Activated B cell treated with CpG ODN at 0.5 μM for 24 hours (primary cell): Measurements from ENCODE around the gene HS3ST6. TPM values are rescaled to one million over a fixed set of nuclear protein-coding genes. Genes with fewer than 3 reads are reported as not detected.
"Not testable (repeated sequence)": the region's sequence is repeated elsewhere in the genome, so short reads cannot be mapped to it uniquely, and the experiment has no call there.

Experiments used
- ATAC-seq: fragments of 200-7000 bp; cut with Tn5 transposase; one replicate; pipeline ENCODE4 v1.10.0; 2021; ENCODE audit warnings: low read depth, mild to moderate bottlenecking, moderate library complexity
- CTCF ChIA-PET: fragments of 350-600 bp; sonication (Branson Sonifier 250); formaldehyde crosslinking; loops from one replicate; lab custom pipeline; 2021; ENCODE audit warnings: antibody characterized with exemption; lab: Charles Lee
- POLR2A ChIA-PET: fragments of 350-600 bp; sonication (Branson Sonifier 250); formaldehyde crosslinking; loops from one replicate; lab custom pipeline; 2021; ENCODE audit warnings: antibody characterized with exemption; lab: Charles Lee
- DNase-seq: peaks from one replicate; pipeline ENCODE4 v3.0.0; 2022
- H3K27ac Mint-ChIP-seq: one replicate; pipeline ENCODE4 v1.8.0; 2020; ENCODE audit warnings: mixed read lengths
- H3K27me3 Mint-ChIP-seq: one replicate; pipeline ENCODE4 v1.8.0; 2021; ENCODE audit warnings: mixed read lengths
- H3K36me3 Mint-ChIP-seq: one replicate; pipeline ENCODE4 v1.8.0; 2021; ENCODE audit warnings: low read depth, mixed read lengths
- H3K4me1 Mint-ChIP-seq: one replicate; pipeline ENCODE4 v1.8.0; 2021; ENCODE audit warnings: mixed read lengths
- H3K4me3 Mint-ChIP-seq: one replicate; pipeline ENCODE4 v1.8.0; 2020; ENCODE audit warnings: mild to moderate bottlenecking, mixed read lengths
- H3K9me3 Mint-ChIP-seq: one replicate; pipeline ENCODE4 v1.8.0; 2020; ENCODE audit warnings: mixed read lengths
- intact Hi-C: fragments of 100-400 bp; cut with micrococcal nuclease; formaldehyde crosslinking; loops from one replicate; pipeline ENCODE4 v1.15.1; 2024
- total RNA-seq: library from RNA; stranded (reverse); gene quantifications from 2 replicates; pipeline ENCODE4 v1.2.3, GENCODE V29; 2022
- TF ChIP-seq, protein P1 (sequence below): fragments of 200-600 bp; IDR thresholded peaks from one replicate; pipeline ENCODE4 v1.8.0; 2022; ENCODE audit warnings: antibody characterized with exemption, mild to moderate bottlenecking

The HS3ST6 gene
- total RNA-seq, 1 donor from 2014 or later: not detected

DNA sequence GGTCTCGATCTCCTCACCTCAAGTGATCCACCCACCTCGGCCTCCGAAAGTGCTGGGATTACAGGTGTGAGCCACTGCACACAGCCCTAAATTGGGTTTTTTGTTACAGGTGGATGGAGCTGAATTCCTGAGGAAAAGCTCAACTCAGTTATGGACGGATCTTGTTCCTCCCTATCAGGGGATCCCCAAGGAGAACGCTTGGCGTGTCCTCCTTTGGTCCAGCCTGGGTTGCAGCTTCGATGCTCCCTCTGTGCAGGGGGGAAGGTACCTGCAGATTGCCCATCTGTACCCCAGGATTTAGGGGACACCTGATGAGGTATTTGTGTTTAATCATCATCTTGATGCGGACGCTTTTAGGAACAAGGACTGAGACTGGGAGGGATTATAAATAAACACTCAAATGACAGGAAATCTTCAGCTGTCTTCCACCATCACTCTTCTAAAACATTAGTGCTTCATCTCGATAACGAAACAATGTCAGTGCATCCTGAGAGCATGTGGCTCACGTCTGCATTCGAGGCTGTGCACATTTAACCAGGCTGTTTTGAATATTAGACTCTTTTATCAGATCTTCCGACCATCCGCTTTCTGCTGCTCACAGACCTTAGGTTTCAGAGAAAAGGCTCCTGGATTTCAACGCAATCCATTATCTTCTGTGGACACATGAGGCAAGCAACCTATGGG lies 28.0 kb downstream of the HS3ST6 start:
- CTCF ChIA-PET: no interaction called here

DNA sequence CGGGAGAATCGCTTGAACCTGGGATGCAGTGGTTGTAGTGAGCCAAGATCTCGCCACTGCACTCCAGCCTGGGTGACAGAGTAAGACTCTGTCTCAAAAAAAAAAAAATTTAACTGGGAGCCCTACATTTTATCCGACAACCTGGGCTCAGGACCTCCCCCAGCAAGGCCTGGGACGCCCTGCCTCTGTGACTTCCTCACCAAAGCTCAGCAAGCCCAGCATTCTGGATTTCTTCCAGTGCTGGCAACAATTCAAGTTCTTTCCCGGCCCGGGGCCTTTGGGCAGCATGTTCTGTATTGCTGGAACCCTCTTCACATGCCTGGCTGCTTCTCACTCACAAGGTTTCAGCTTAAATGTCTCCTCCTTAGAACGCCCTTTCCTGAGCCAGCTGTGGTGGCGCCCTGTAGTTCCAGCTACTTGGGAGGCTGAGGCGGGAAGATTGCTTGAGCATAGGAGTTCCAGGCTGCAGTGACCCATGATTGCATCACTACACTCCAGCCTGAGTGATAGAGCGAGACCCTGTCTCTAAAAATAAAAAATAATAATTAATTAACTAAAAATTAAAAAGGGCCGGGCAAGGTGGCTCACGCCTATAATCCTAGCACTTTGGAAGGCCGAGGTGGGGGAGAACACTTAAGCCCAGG lies 30.4 kb downstream of the HS3ST6 start:
- Mint-ChIP-seq H3K4me3 (no peak overlapping the region), H3K4me1 (no peaks in the 10 kb centered on the region), H3K36me3 (no peaks in the 10 kb centered on the region), H3K27me3 (peaks cover 16% of the 10 kb centered on the region), H3K9me3 (no peaks in the 10 kb centered on the region), H3K27ac (no peak overlapping the region)
- TF ChIP-seq, protein P1, sequence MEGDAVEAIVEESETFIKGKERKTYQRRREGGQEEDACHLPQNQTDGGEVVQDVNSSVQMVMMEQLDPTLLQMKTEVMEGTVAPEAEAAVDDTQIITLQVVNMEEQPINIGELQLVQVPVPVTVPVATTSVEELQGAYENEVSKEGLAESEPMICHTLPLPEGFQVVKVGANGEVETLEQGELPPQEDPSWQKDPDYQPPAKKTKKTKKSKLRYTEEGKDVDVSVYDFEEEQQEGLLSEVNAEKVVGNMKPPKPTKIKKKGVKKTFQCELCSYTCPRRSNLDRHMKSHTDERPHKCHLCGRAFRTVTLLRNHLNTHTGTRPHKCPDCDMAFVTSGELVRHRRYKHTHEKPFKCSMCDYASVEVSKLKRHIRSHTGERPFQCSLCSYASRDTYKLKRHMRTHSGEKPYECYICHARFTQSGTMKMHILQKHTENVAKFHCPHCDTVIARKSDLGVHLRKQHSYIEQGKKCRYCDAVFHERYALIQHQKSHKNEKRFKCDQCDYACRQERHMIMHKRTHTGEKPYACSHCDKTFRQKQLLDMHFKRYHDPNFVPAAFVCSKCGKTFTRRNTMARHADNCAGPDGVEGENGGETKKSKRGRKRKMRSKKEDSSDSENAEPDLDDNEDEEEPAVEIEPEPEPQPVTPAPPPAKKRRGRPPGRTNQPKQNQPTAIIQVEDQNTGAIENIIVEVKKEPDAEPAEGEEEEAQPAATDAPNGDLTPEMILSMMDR: no peak
- intact Hi-C loops: no loop called here
- no peak for DNase-seq
- CTCF ChIA-PET: no interaction called here
- POLR2A ChIA-PET: no interaction called here
- ATAC-seq: no peak

More for the DNA sequence above, 28.0 kb downstream of the HS3ST6 start:
- Mint-ChIP-seq H3K9me3 (no peaks in the 10 kb centered on the region), H3K36me3 (no peaks in the 10 kb centered on the region), H3K27me3 (peaks cover 12% of the 10 kb centered on the region), H3K4me1 (no peaks in the 10 kb centered on the region), H3K4me3 (no peak overlapping the region), H3K27ac (no peak overlapping the region)
- TF ChIP-seq, protein P1: no peak
- POLR2A ChIA-PET: no interaction called here
- ATAC-seq: no peak
- intact Hi-C loops: no loop called here
- no peak for DNase-seq

DNA sequence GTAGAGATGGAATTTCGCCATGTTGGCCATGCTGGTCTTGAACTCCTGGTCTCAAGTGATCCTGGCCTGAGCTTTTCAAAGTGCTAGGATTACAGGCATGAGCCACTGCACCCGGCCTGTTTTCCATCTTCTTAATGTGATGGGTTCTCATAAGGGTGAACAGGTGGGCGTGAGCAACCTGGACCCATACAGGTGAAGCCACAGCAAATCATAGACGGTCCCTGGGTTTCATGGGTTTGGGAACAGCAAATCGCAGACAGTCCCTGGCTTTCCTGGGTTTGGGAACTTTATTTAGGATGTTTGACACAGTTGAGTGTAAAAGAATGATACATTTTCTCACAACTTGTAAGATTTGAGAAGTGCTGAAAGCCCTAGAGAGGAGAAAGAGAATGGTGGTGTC lies 33.3 kb downstream of the HS3ST6 start:
- CTCF ChIA-PET: no interaction called here
- intact Hi-C loops: no loop called here
- no peak for ATAC-seq

DNA sequence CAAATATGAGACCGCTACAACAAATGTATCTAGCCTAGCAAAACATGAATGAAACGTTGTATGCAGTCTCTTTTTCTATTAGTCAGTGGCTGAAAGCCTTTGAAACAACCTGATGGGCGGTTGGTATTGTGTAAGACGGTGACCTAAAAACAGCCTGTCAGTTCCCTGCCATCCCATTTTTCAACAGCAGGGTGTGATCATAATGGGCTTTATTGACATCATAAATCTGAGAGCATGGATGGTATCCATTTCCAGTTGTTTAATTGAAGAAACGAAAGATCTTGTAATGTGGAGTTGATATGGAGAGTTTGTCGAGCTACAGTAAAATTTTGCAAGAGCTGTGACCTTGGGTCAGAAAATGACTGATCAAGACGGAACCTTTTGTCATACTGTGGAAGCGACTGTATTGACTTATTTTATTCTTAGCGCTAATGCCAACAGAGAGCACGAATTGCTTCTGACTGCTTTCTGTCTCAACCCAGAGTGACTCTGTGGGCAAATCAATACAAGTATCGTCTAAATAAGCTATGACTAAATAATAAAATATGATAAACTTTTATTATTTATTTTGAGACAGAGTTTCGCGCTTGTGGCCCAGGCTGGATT lies 34.0 kb downstream of the HS3ST6 start:
- H3K4me1 Mint-ChIP-seq: no peaks in the 10 kb centered on the region
- TF ChIP-seq, protein P1: no peak
- H3K9me3 Mint-ChIP-seq: no peaks in the 10 kb centered on the region
- ATAC-seq (no peak), DNase-seq (no peak)
- no peaks in the 10 kb centered on the region for H3K36me3 Mint-ChIP-seq
- ChIA-PET CTCF (no interaction called here), POLR2A (no interaction called here)
- H3K27me3 Mint-ChIP-seq: peaks cover 11% of the 10 kb centered on the region
- no peak overlapping the region for H3K27ac Mint-ChIP-seq
- no peak overlapping the region for H3K4me3 Mint-ChIP-seq
- intact Hi-C loops: no loop called here

More for the DNA sequence above, 33.3 kb downstream of the HS3ST6 start:
- no peaks in the 10 kb centered on the region for H3K9me3 Mint-ChIP-seq
- no peaks in the 10 kb centered on the region for H3K4me1 Mint-ChIP-seq
- POLR2A ChIA-PET: no interaction called here
- no peak overlapping the region for H3K4me3 Mint-ChIP-seq
- no peak overlapping the region for H3K27ac Mint-ChIP-seq
- TF ChIP-seq, protein P1: no peak
- peaks cover 9% of the 10 kb centered on the region for H3K27me3 Mint-ChIP-seq
- H3K36me3 Mint-ChIP-seq: no peaks in the 10 kb centered on the region
- DNase-seq: no peak

DNA sequence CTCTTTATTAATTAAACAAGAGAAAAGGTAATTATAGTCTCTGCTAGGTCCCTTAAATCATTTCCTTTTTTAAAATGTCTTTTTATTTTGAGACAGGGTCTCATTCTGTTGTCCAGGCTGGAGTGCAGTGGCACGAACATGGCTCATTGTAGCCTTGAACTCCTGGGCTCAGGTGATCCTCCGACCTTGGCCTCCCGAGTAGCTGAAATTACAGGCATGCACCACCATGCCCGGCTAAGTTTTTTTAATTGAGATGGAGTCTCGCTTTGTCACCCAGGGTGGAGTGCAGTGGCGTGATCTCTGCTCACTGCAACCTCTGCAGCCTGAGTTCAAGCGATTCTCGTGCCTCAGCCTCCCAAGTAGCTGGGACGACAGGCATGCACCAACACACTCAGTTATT lies 37.0 kb downstream of the HS3ST6 start:
- peaks cover 21% of the 10 kb centered on the region for H3K27me3 Mint-ChIP-seq
- intact Hi-C loops, CTCF ChIA-PET, H3K4me1 Mint-ChIP-seq, POLR2A ChIA-PET, ATAC-seq, DNase-seq, H3K9me3 Mint-ChIP-seq, H3K4me3 Mint-ChIP-seq, H3K27ac Mint-ChIP-seq, H3K36me3 Mint-ChIP-seq: not testable (repeated sequence)
